GM19452 (cell line): Measurements from ENCODE around the gene PLXNB1.

Experiments
- ATAC-seq: cut with Tn5 transposase; IDR thresholded peaks from one replicate; pipeline ENCODE4 v1.9.1; 2021; ENCODE audit not compliant: unreplicated experiment

Gene PLXNB1

DNA sequence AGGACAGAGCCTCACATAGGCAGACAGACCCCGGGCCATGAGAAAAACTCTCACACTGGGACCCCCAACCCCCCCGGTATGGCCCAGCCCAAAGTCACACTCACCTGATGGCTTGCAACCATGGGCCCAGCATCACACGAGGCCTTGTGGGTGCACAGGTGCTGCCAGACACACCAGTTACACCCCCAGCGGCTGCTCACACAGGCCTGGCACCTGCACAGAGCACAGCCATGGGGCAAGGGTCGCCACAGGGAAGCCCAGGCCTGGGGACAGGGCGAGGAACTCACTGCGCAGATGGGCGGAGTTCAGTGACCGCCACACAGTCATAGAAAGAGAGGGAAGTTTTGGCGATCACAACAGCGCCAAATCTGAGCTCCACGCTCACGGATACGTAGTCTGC lies 9.3 kb downstream of the PLXNB1 start:
- no peak for ATAC-seq

DNA sequence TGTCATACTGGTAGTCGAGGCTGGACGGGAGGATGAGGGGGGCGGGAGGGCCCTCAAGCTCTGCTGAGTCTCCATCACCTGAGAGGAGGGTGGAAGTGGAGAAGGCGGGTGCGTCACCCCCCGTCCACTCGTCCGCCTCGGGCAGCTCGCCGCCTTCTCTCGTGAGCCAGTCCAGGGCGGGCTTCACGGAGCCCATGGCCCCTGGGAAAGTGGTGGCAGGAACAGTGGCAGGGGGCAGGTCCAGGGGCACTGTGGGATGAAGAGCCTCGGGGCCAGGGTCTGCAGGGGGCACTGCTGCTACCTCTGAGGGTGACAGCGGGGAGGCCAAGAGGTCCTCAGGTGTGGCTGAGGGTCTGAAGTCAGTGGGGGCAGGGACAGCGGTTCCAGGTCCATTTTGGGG lies 10.3 kb downstream of the PLXNB1 start:
- ATAC-seq = no peak

DNA sequence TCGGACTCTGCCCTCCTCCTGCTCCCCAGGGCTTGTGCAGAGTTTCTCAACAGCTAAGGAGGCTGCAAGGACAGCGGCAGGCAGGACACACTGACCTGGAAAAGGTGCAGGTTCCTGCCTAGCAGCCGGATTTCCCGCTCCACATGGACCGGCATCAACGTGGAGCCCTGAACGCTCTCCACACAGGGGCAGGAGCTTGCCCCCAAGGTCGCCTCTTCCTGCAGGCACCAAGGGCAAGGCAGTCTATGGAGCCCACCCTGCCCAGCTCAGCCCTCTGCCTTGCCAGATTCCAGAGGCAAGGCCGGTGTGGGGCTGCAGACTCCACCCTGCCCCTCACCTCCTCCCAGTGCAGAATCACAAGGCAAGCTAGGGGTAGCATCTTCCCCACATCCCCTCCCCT lies 10.7 kb downstream of the PLXNB1 start:
- ATAC-seq = no peak

DNA sequence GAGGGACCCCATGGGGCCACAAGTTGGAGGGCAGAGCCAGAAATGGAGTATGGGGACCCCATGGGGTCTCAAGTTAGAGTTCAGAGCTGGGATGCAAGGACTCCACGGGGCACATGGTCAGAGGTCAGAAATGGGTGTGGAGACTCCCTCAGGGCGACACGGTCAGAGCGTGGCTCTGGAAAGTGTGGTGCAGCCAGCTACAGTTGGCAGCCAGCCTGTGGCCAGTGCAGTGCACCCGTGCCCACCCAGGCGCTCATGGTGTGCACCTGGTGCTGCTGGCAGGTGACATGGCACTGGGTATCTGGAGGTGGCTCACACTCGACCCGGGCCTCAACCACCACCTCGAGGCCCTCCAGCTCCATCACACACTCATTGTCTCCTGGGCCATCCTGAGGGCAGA lies 11.2 kb downstream of the PLXNB1 start:
- ATAC-seq = no peak

DNA sequence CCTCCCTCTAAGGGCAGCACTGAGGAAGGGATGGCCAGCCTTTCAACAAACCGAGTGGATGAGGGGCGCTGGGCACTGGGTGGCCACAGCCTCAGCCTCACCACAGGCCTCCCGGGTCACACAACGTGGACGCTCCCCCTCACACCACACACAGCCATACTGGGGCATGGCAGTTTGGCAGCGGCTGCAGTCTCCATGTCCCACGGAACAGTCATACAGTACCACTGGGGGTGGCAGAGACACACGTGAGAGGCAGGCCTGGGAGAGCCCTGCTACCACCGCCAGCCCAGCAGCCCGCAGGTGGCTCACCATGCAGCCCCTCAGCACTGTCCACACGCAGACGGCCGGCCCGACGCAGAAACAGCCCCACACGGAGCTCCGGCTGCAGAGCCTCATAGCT lies 11.7 kb downstream of the PLXNB1 start:
- no peak for ATAC-seq

DNA sequence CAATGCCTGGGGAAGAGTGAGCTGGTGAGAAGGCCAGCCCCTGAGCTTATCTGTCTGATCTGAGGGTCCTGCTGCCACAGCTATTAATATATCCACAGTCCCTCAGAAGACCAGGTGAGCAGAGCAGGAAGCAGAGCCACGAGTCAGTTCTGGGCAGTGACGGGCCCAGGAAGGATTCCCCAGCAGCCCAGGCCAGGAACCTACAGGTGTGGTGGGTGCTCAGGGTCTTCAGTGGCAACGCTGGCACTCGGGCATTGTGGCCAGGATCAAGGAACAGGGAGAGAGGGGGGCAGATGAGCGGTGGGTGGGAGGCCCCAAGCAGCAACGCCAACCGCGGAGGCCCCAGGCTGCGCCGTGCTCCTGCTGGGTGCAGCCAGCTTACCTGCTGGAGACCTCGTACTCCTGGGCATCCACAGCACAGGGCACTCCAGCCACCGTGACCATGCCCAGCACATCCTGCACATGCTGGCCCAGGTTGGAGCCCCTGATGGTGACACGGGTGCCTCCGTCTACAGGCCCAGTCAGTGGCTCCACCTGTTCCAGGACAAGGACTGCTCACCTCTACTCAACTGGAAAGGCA lies 12.3 kb downstream of the PLXNB1 start:
- no peak for ATAC-seq

DNA sequence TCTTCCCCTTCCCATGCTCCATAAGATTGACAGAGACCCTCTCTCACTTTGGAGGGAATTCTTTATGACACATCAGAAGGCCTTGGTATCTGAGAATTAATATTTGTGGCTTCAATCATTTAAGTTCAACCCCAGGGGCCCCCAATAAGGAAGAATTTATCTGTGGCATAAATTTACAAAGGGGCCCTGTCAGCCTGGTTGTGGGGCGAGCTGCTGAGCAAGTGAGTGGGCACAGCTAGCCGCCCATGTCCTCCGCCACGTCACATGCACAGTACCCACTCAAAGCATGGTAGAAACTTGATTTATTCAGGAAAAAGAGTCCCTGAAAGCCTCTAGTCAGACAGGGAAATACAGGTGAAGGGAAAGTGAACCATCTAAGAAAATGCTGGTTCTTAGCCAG lies 13.3 kb downstream of the PLXNB1 start:
- ATAC-seq = no peak

DNA sequence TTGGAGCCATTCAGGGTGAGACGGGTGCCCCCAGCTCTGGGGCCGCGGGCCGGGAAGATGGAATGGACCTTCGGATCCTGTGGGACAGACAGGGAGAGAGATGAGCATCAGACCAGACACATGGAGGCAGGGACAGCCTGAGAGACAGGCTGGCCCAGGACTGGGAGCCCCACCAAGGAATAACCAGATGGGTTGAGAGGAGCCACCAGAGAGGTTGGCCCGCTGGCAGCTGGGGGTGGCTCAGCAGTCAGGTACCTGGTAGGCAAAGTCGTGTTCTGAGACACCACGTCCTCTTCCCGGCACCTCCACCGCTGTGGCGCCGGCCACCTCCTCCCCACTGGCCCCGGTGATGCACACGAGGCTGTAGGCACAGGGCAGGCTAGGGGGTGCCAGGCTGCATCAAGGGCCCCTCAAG lies 13.8 kb downstream of the PLXNB1 start:
- no peak for ATAC-seq

DNA sequence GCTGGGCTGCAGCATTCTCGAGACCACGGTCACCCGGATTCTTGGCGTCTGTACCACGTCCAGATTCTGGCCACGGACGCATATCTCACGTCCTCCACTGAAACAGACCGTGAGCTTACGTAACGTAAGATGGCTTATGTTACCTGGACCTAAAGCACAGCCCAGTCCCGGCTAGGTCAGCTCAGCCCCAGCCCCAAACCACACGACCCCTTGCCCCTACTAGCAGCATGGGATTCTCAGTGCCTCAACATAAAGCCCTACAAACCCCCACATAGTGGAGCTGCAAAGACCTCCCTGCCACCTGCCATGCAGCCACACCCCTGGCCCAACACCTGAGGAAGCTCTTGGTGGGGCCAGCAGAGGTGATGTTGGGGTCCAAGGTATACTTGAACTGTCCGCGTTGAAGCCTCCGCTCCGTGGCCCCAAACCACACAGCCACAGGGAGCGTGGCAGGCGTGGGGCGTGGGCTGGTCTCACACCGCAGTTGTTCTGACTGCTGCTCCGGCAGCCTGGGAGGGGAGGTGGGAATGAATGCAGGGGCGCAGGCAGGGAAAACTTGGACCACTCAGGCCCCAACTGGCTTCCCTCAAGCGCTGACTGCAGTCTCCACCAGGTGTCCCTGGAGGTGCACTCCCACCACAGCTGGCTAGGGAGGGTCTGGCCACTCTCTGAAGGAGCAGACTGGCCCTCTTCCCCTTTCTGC lies 14.5 kb downstream of the PLXNB1 start:
- ATAC-seq = no peak

DNA sequence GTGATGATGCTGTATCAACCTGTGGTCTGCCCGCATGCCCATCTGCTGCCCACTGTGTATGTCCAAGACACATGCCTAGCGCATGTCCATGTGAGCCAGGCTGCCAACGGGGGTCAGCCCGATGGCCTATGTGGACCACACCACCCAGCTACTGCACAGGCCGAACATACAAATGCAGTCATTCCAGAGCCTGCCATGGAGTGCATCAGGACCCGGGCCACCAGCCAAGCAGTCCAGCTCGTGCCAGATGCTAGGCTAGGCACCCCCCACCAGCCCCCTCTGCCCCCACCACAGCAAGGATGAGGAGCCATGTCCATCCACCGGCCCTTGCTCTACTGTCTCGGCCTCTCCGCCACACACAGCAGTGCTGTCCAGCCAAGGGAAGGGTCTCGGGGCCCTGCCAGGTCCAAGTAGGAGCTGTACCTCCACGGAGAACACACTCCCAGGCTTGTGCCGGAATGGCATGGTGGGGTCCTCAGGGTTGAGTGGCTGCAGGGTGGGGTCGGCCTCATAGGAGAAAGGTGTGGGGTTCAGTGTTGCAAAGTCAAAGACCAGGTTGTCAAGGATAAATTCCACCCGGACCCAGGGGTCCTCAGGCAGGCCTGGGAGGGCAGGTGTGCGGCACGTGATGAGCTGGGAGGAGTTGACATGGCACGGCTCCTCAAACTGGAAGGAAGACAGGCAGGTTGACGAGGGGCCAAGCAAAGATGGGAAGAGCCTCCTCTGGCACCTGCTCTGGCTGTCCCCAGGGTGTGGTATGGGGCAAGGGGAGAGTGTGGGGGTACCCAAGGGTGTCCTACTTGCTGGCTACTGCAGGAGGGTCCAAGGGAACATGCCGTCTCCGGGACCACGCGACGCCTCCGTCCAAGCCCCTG lies 15.3 kb downstream of the PLXNB1 start:
- no peak for ATAC-seq

DNA sequence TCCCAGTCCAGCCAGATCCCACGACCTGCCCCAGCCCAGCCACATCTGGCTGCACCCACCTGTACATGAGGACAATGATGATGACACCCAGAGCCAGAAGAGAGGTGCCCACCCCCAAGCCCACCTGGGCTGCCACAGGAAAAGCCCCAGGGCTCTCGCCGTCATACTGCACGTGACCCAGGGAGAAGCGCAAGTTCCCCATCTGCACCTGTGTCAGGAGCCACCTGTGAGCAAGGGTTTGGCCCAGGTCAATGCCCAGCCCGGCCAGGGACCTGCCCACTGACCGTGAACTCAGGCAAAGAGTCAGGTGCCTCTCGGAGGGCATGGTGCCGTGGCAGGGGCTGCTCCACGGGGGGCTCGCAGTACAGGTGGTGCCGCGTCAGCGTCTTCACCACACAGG lies 16.3 kb downstream of the PLXNB1 start:
- ATAC-seq = no peak

DNA sequence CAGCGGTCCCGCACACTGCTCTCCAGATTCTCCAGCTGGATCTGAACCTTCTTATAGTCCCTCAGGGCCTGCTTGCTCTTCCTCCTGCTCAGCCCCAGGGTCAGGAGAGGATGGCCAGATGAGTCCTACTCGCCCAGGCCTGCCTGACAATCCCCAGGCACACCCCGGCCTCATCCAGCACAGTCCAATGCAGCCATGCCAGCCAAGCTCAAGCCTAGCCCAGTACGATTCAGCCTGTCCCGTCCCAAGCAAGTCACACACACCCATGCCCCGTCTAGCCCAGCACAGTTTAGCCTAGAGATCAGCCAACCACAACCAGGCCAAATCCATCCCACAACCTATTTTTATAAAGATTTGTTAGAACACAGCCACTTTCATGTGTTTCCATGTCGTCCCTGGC lies 16.8 kb downstream of the PLXNB1 start:
- no peak for ATAC-seq

DNA sequence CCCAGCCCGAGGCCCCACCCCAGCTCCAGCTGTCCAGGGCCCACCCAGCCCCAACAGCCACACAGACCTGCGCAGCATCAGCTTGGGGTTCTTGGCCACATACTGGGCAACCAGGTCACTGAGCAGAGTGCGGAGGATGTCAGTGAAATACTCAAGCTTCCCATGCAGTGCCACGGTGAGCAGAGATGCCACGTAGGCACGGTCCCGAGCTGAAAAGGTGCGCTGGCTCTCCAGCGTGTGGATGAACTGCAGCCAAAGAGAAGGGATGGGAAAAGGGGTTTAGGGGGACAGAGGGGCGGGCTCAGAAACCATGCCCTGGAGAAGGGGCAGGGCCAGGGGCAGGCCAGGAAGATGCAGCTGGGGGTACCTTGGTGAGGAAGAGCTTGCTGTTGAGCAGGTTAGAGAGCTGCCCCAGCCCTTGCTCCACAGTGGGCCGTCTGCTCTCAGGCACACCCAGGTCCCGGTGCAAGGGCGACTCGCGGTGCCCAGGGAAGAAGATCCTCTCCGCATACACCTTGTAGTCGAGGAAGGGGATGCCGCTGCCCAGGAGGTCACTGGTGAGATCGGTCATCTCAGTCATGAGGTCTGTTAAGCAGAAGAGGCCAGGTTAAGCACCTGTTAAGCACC lies 17.4 kb downstream of the PLXNB1 start:
- ATAC-seq = no peak

DNA sequence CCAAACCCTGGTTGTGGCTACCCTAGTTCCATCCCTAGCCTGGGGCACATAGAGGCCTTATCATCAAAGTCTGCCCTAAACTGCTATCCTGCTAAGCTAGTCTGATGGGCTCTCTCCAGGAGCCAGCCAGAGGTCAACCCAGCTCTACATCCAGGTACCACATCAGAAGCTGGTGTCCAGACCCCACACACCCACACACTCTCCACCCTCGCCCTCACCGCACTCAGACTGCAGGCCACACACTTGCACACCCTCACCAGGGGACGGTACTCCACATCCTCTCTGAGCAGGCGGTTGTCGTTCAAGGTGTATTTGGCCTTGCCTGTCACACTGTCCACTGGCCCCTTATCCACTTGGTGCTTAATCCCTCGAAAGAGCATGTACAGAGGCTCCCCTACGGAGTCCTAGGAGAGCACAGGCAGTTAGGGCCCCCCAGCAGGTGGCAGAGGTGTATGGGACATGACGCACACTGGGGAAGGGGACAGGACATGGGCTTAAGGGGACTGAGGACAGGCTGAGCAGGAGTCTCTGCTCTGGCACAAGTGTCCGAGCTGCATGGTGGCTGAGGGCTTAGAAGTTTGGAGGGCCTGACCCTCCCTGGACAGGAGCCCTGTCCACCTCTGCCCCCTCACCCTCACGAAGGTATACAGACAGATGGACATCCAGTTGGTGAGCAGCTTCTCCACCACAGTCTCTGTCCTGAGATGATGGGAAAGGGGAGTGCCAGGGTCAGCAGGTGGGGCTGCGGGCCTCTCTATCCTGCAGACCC lies 18.1 kb downstream of the PLXNB1 start:
- ATAC-seq = no peak

DNA sequence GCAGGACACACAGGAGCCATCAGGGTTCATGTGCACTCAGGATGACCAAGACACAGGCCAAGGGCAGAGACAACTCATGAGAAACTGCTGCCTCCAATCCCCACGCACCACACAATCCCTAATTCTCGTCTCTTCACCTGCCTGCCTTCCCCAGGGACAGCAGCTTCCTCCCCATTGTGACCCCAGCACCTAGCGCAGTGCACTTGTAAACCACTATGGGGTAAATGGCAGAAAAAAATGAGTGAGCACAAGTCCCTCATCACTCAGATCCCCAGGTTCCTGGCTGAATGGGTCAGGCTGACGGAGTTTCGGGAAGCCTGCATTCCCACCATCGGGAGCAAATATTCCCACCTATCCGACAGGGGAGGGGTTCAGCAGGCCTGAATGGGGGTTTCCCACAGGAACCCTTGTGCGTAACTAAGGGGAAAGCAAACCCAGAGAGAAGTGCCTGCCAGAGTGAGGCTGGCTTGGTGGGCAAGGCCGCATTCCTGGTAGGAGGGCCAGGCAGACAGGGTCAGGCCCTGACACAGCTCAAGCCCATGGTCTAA lies 18.8 kb downstream of the PLXNB1 start:
- no peak for ATAC-seq

DNA sequence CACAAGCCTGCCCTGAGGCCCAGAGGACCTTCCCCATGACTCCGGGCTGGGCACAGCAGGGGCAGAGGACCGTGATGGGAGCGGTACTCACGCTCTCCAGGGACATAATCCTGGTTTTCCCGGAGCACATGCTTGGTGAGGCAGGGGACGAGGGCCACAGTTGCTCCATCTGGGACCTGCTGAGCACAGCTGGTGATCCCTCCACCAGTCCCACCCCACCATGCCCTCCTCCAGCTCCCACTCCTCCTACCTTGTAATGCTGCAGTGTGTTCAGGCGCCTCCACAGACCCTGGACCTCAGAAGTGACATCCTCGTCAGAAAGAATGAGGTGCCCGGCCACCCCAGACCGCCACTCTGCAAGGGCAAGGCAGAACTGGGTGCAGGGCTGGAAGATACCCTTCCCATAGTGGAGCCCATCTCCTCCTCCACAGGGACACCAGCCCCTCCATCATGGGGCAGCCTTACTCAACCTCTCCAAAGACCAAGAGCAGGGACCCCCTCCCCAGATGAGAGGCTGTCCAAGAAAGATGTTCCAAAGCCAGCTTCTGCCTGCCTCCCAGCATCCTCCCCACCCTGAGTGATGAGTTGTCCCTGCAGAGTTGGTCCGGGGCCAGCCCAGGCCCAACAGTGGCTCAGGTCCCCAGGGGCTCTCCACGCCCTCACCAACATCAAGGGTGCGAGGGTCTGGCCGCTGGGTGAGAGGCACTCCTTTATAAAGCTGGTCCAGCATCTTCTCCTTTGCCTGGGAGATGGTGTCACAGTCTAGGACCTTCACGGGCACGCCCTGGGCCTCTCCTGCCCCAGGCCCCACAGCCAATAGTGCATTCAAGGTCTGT lies 19.5 kb downstream of the PLXNB1 start:
- ATAC-seq = no peak

DNA sequence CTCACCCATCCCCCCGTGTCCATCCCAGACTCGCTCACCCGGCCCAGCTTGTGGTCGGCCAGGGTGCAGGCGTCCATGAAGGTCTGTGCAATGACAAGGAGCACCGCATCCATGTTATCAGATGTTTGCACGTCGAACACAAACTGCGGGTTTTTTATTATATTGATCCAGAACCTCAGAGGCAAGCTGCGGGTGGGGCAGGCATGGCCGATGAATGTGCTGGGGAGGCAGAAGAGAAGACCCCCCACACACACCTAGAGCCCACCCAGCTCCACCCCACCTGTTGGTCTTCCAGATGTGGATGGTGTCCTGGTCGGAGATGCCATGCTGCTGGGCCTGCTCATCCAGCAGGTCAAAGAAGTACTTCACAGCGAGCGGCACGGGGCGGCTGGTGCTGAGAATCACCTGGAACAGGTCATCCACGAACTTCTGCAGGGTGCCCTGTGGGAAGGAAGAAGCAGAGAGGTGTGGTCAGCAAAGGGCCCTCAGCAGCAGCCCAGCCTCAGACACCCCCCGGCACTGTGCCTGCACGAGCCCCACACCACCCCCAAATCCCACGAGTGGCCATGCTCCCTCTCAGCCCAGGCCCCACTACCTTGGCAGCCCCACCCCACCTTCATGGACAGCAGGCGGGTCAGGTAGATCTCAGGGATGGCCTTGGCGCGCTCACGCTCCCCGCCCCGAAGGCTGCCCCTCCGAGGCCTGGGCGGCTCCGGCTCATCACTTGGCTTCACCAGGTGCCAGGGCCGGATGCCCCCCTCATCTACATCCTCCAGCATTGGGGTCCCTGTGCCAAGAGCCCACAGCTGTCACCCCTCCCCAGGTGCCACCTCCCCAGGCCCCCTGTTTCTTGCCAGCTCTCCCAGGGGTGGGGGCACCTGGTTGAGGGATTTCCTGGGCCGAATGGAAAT lies 20.3 kb downstream of the PLXNB1 start:
- ATAC-seq = no peak

DNA sequence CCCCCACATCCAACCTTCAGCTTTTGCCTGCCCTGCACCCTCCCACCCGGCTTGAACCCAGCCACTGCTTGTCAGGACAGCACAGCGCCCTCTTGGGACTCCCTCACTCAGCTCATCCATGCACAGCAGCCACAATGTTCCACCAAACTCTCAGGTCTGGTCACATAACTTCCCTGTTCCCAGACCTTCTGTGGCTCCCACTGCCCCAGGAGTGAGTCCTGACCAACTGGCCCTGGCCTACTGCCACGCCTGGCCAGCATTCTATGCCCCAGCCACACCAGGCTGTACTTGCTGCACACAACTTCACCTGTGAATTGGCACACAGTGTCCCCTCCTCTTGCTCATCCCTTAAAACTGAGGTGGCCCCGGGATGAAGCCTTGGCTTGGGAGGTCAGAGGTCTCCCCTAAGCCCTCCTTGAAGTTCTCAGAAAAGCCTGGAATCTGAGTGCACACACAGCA lies 21.0 kb downstream of the PLXNB1 start:
- no peak for ATAC-seq
